ENCODE results near the gene ING1.
"Not testable (repeated sequence)": the region's sequence is repeated elsewhere in the genome, so short reads cannot be mapped to it uniquely, and the experiment has no call there.

ING1 gene

GRCh38 chr13:110696776-110697175 is 16.7 kb upstream of the ING1 start:
- DNase-seq, result no peak

GRCh38 chr13:110697842-110698241 is 15.7 kb upstream of the ING1 start:
- DNase-seq, result no peak

GRCh38 chr13:110698689-110699088 is 14.8 kb upstream of the ING1 start:
- DNase-seq, result no peak

- no peak for DNase-seq
These were observed 14.1 kb upstream of the ING1 start for GRCh38 chr13:110699148-110700145.

GRCh38 chr13:110700186-110700585 is 13.3 kb upstream of the ING1 start:
- no peak for DNase-seq

- no peak for DNase-seq
These were observed 12.9 kb upstream of the ING1 start for GRCh38 chr13:110700641-110701040.

GRCh38 chr13:110701061-110701460 is 12.4 kb upstream of the ING1 start:
- not testable (repeated sequence) for DNase-seq

GRCh38 chr13:110702089-110702488 is 11.4 kb upstream of the ING1 start:
- DNase-seq, result no peak

GRCh38 chr13:110702591-110703526 is 10.6 kb upstream of the ING1 start:
- no peak for DNase-seq

- no peak for DNase-seq
These were observed 8.1 kb upstream of the ING1 start for GRCh38 chr13:110705356-110705825.

- peak; percentile 91 to 94 for DNase-seq
These were observed 7.5 kb upstream of the ING1 start, which contains the start of gene CARS2 for GRCh38 chr13:110705826-110706569. CARS2 (minus strand) TSS chr13:110706116; CDS start chr13:110706093, 23 bp downstream.

- no peak for DNase-seq
These were observed 6.7 kb upstream of the ING1 start for GRCh38 chr13:110706570-110707372.

- peak; percentile 63 to 98 for DNase-seq
These were observed 1.2 kb upstream of the ING1 start for GRCh38 chr13:110712081-110712848.

- peak; percentile 98 for DNase-seq
These were observed 455 bp upstream of the ING1 start for GRCh38 chr13:110712849-110713641.

GRCh38 chr13:110713981-110714796 is 689 bp downstream of the ING1 start:
- DNase-seq, result peak in 1 of 2 donors; percentile 65

GRCh38 chr13:110714797-110715394 is 1.4 kb downstream of the ING1 start:
- peak in 1 of 2 donors; percentile 68 for DNase-seq

GRCh38 chr13:110715395-110716246 is 2.1 kb downstream of the ING1 start:
- peak; percentile 79 to 100 for DNase-seq

- no peak for DNase-seq
These were observed 2.7 kb downstream of the ING1 start for GRCh38 chr13:110716247-110716515.

Data from bone marrow (tissue), 2 donors.